IPS-20b (cell line): ENCODE results near the gene TSPAN31.

Experiments
- H3K27ac ChIP-seq: one replicate; pipeline ENCODE4 v1.5.1; 2013; ENCODE audit warnings: low read length
- H3K27me3 ChIP-seq: 2 replicates; pipeline ENCODE4 v1.6.1; 2013; ENCODE audit warnings: mild to moderate bottlenecking, low read length, inconsistent platforms; ENCODE audit not compliant: insufficient read depth
- H3K36me3 ChIP-seq: 2 replicates; pipeline ENCODE4 v1.6.1; 2013; ENCODE audit warnings: low read depth, mild to moderate bottlenecking, inconsistent platforms, low read length, moderate library complexity; ENCODE audit not compliant: insufficient read depth
- H3K4me1 ChIP-seq: 2 replicates; pipeline ENCODE4 v1.6.1; 2013; ENCODE audit warnings: mild to moderate bottlenecking, control low read depth, inconsistent platforms, low read length, moderate library complexity; ENCODE audit not compliant: insufficient read depth
- H3K4me3 ChIP-seq: 2 replicates; pipeline ENCODE4 v1.5.1; 2013; ENCODE audit warnings: mild to moderate bottlenecking, low read length, inconsistent platforms
- H3K9ac ChIP-seq: 2 replicates; pipeline ENCODE4 v1.6.1; 2013; ENCODE audit warnings: low read depth, mild to moderate bottlenecking, inconsistent platforms, low read length, moderate library complexity
- H3K9me3 ChIP-seq: 2 replicates; pipeline ENCODE4 v1.6.1; 2013; ENCODE audit warnings: mild to moderate bottlenecking, low read depth, low read length, inconsistent platforms; ENCODE audit not compliant: insufficient read depth

Gene TSPAN31

DNA sequence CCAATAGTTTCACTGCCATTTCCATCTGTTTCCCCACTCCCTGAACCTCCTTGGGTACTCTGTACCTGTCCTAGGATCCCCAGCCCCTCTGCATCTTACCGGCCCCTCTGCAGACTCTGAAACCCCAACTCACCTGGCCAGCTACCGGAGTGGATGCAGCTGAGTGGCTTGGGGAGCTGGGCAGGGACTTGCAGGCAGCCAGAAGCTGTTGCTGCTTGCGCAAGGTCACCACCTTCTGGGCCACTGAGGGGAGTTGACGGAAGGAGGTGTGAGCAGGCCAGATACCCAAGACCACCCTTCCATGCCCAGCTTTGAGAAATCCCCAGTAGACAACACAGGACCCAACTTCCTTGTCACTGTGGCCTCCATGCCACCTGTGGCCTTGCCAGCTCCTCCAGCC is 12.6 kb upstream of the TSPAN31 start:
- H3K27me3 ChIP-seq: peaks cover 100% of the 10 kb centered on the region
- no peaks in the 10 kb centered on the region for H3K36me3 ChIP-seq
- H3K4me3 ChIP-seq: no peak overlapping the region
- no peak overlapping the region for H3K9ac ChIP-seq
- H3K4me1 ChIP-seq: peaks cover 5% of the 10 kb centered on the region; the same call in 1 of the 2 replicates
- no peaks in the 10 kb centered on the region for H3K9me3 ChIP-seq
- H3K27ac ChIP-seq: no peak overlapping the region

DNA sequence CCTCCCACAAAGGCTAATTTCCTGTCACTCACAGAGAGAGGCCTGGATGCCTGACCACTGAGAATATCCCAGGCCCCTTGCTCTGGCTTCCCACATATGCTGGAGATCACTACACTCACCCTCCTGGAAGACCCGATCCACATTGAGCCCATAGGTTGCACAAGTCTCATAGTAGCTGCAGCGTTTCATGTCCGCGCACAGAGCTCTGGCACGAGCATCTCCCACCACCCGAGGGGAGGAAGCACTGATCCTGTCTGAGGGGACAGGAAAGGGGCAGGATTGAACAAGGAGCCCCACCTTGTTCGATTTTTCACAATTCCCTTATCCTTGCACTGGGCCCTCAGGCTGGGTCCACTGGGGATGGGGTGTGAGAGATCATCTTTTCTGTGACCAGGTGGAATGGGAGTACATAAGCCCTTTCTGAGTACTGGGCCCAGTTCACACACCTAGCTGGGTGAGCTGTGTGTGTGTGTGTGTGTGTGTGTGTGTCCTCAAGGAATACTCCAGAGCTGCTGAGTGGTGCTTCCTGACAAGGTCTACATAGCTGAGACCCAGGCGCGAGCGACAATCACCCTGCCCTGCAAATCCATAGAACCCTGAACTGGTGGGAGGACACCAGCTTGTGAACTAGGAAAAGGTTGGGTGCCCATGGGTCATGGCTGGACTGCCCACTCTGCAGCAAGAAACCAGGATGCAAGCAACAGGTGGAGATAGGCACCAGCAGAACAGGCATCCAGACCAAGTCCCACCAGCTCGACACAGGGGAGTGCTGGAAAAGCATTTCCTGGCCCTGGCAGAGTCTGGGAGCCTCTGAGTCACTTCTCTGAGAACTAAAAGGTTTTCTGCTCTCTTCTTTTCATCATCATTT is 11.9 kb upstream of the TSPAN31 start:
- Histone ChIP-seq H3K27me3 (peaks cover 100% of the 10 kb centered on the region), H3K4me3 (no peak overlapping the region), H3K4me1 (0 out of 2 replicates have a peak, but pooled peaks cover 3% of the 10 kb centered on the region), H3K9ac (no peak overlapping the region), H3K9me3 (no peaks in the 10 kb centered on the region), H3K27ac (no peak overlapping the region), H3K36me3 (no peaks in the 10 kb centered on the region)

DNA sequence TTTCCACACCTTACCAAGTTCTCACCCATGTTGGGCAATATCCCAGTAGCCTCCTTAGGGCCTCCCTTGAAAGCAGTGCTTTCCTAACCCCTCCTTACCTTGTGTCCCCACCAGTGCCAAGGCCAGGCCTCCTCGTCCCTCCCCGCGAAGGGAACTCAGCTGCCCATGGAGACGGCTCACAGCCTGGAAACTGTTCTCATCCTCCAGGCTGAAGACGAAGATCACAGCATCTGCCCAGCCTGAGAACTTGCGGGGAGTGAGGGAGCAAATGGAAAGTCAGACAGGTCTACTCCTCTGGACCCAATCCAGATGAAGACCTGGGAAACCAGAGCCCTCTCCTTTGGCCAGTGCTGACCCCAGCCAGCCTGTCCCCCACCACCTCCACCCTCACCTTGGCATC is 10.9 kb upstream of the TSPAN31 start:
- peaks cover 100% of the 10 kb centered on the region for H3K27me3 ChIP-seq

DNA sequence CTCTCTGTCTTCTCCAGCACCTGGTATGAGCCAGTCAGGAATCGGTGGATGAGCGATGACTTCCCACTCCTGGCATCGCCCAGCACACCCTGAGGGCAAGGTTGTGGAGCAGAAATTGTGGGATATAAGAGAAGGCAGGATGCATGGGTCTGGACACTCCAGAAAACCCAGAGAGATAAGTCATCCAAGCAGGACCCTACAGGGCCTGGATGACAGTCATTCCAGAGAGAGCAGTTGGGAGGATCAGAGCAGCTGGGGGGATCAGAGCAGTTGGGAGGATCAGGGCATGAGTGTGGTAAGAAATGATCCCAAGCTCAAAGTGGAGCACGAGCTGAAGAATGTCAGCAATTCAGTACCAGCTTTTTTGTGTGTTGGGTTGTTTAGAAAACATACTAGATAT is 10.2 kb upstream of the TSPAN31 start:
- Histone ChIP-seq H3K27me3 (peaks cover 100% of the 10 kb centered on the region), H3K4me3 (no peak overlapping the region), H3K36me3 (no peaks in the 10 kb centered on the region), H3K9ac (no peak overlapping the region), H3K4me1 (peaks cover 3% of the 10 kb centered on the region; the same call in 1 of the 2 replicates), H3K27ac (no peak overlapping the region), H3K9me3 (no peaks in the 10 kb centered on the region)

More for the DNA sequence above, 10.9 kb upstream of the TSPAN31 start:
- Histone ChIP-seq H3K36me3 (no peaks in the 10 kb centered on the region), H3K4me3 (no peak overlapping the region), H3K4me1 (0 out of 2 replicates have a peak, but pooled peaks cover 3% of the 10 kb centered on the region), H3K27ac (no peak overlapping the region), H3K9ac (no peak overlapping the region), H3K9me3 (no peaks in the 10 kb centered on the region)

DNA sequence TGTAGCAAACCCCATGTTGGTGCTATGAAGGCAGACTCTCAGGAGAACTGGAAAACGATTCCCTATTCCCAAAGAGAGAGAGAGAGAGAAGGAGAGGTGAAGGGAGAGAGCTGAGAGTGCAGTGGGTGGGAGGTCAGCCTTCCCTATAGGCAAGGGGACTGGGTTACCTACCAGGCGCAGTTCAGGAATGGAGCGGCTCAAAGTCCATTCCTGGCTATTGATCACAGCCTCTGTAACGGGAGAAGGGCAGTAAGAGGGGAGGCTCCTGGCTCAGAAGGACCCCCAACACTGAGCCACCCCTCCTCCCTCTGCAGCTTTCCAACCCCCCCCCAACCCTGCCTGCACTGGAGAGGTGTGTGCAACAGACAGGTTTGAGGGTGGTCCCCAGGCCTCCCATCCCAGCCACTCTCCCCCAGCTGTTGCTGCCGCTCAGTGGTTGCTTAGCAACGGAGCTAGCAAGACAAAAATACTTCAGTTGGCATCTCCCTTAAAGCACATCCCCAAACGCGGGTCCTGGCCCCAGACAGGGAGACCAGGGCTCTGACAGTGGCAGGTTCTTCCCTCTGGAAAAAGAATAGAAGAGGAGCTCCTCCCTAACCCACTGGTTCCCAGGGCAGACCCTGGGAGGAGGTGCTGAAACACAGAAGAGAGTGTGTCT is 9.5 kb upstream of the TSPAN31 start:
- peak overlapping the region; percentile 61; the same call in 1 of the 2 replicates for H3K4me3 ChIP-seq
- no peaks in the 10 kb centered on the region for H3K9me3 ChIP-seq
- no peak overlapping the region for H3K27ac ChIP-seq
- H3K27me3 ChIP-seq: peaks cover 100% of the 10 kb centered on the region
- H3K36me3 ChIP-seq: no peaks in the 10 kb centered on the region
- H3K4me1 ChIP-seq: peaks cover 3% of the 10 kb centered on the region; the same call in 1 of the 2 replicates
- H3K9ac ChIP-seq: no peak overlapping the region

DNA sequence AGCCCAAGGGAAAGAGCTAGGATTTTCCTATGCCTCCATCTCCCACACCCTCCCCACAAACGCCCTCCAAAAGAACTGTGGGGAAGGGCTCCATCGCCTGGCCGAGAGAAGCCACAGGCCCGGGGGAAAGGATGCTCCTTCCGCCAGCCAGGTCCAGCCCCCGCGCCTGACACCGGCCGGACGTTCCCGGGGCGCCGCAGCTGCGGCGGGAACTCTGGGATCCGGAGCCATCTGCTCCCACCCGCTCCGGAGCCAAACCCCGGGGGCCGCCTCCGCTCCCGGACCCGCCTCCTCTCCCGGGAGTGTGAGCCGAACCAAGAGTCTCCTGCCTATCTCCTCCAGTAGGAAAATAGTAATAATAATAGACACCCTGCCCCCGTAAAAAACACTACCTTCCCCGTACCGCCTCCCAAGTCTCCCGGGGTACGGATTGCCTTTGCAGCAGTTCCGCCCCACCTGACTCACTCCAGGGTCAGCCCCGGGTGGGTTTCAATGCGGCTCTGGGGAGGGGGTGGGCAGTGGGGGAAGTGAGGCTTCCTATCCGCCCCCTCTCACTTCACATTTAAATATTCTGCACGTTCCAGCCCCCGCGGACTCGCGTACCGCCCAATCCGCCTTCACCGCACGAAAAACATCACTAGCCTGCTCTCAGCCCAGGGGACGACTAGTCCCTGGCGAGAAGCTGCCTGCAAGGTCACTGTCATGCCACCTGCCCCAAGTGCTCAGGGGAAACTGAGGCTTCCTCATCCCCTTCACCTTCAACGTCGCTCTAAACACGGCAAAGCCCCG is 8.7 kb upstream of the TSPAN31 start:
- Histone ChIP-seq H3K36me3 (no peaks in the 10 kb centered on the region), H3K4me3 (peak overlapping the region; percentile 61; the same call in 1 of the 2 replicates), H3K4me1 (peaks cover 3% of the 10 kb centered on the region; the same call in 1 of the 2 replicates), H3K9ac (no peak overlapping the region), H3K27me3 (peaks cover 100% of the 10 kb centered on the region), H3K9me3 (no peaks in the 10 kb centered on the region), H3K27ac (no peak overlapping the region)

DNA sequence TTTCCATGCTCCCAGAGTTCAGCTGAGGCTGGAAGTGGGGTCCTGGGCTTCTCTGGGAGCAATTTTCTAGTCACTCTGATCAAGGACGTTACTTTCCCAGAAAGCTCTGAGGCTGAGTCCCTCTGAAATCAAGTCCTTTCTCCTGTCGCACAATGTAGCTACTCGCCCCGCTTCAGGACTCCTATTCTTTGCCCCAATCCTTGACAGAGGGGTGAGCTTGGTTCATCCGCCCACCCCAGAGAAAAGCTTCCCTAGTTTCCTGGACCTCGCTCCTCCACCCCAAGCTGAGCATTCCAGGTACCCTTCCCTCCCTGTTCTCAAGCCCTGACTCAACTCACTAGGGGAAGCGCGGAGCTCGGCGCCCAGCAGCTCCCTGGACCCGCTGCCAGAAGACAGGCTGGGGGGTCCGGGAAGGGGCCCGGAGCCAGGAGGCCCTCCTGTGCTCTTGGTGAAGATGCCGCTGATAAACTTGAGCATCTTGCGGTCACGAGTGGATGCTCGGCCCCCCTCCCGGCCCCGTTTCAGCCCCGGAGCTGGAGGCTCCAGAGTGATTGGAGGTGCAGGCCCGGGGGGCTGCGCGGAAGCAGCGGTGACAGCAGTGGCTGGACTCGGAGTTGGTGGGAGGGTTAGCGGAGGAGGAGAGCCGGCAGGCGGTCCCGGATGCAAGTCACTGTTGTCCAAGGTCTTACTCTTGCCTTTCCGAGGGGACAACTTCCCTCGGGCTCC is 7.9 kb upstream of the TSPAN31 start:
- H3K4me1 ChIP-seq: peaks cover 3% of the 10 kb centered on the region; the same call in 1 of the 2 replicates
- no peaks in the 10 kb centered on the region for H3K9me3 ChIP-seq
- H3K36me3 ChIP-seq: no peaks in the 10 kb centered on the region
- peaks cover 100% of the 10 kb centered on the region for H3K27me3 ChIP-seq
- no peak overlapping the region for H3K27ac ChIP-seq
- peak overlapping the region; percentile 61; the same call in 1 of the 2 replicates for H3K4me3 ChIP-seq
- H3K9ac ChIP-seq: no peak overlapping the region

DNA sequence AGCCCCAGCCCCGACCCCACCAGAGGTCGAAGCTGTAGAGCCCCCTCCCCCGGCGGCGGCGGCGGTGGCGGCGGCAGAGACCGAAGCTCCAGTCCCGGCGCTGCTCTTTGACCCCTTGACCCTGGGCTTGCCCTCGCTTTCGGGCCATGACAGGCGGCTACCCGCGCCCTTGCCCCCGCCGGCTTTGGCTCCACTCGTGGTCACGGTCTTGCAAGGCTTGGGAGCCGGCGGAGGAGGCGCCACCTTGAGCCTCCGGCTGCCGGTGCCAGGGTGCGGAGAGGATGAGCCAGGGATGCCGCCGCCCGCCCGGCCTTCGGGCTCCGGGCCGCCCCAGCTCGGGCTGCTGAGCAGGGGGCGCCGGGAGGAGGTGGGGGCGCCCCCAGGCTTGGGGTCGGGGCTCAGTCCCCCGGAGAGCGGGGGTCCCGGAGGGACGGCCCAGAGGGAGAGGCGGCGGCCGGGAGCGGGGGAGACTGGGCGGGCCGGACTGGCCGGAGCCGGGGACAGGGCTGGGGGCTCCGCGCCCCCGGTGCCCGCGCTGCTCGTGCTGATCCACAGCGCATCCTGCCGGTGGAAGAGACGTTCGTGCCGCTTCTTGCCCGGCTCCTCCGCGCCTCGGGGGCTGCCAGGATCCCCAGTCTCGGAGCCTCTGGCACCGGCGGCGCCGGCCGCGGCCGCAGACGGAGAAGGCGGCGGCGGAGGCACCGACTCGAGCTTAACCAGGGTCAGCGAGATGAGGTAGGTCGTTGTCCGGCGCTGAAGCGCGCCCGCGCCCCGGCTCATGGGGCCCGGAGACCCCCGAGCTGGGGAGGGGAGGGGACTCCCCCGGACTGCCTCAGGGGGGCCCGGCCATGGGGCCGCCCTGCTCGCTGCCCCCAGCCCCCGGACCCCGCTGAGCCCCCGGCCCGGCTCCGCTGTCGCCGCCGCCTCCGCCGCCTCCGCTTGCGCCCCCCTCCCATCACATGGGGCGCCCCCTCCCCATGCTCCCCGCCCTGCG is 7.1 kb upstream of the TSPAN31 start:
- no peak overlapping the region for H3K9ac ChIP-seq
- peaks cover 100% of the 10 kb centered on the region for H3K27me3 ChIP-seq

DNA sequence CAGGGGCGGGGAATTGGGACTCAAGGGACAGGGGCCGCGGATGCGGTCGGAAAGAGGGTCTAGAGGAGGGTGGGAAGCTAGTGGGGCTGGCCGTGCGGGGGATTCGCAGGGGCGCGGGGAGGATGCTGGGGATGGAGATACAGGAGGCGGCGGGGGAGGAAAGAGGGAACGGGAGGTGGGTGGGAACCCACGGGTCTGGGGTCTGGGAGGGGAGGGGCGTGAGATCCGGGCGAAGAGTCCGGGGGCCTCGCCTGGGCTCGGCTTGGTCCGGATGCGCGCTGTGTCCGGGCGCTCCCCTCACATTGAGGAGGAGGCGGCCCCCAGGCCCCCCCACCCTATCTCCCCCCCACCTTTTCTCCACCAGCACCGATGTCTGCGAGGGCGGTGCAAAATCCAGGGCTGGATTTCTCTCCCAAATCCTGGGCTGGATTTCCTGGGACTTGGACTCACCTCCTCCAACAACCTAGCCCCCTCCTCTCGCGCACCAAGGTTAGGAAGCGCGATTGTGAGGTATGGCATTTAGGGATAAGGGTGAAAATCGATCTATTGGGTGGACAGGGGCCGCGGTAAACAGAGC is 6.1 kb upstream of the TSPAN31 start, which contains the start of gene AGAP2:
TSS of gene AGAP2 (minus strand) at position 82 of the 577 bp plus-strand sequence. CDS start 496 bp downstream, outside the sequence.
- no peak within 1 kb of the TSS for H3K9ac ChIP-seq
- no peaks in the 10 kb centered on the region for H3K36me3 ChIP-seq
- H3K27me3 ChIP-seq: peaks cover 100% of the 10 kb centered on the region
- no peak within 1 kb of the TSS for H3K27ac ChIP-seq
- peaks cover 3% of the 10 kb centered on the region; the same call in 1 of the 2 replicates for H3K4me1 ChIP-seq
- H3K4me3 ChIP-seq: peak within 1 kb of the TSS; percentile 65; the same call in 1 of the 2 replicates
- no peaks in the 10 kb centered on the region for H3K9me3 ChIP-seq

More for the DNA sequence above, 7.1 kb upstream of the TSPAN31 start:
- Histone ChIP-seq H3K9me3 (no peaks in the 10 kb centered on the region), H3K4me1 (peaks cover 3% of the 10 kb centered on the region; the same call in 1 of the 2 replicates), H3K4me3 (peak overlapping the region; percentile 37; the same call in 1 of the 2 replicates), H3K36me3 (no peaks in the 10 kb centered on the region), H3K27ac (no peak overlapping the region)

DNA sequence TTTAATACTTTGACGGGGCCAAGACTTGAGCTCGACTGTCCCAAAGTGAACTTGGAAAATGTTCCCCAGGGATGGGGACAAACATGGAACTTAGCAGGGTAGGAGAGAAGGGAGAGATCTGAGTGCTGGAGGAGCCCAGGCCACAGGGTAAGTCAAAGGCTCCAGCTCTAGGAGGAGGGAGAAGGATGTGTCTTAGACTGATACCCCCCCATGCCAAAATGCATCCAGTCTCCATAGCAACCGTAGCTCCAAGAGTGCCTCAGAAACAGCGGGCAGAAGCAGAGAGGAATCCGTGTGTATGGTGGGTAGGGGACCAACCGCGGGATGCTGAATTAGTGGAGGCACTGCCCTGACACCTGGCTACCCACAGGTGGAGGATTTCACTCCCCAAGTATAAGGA is 5.5 kb upstream of the TSPAN31 start:
- no peaks in the 10 kb centered on the region for H3K9me3 ChIP-seq
- H3K9ac ChIP-seq: no peak overlapping the region
- H3K4me1 ChIP-seq: peaks cover 3% of the 10 kb centered on the region; the same call in 1 of the 2 replicates
- no peak overlapping the region for H3K27ac ChIP-seq
- H3K36me3 ChIP-seq: no peaks in the 10 kb centered on the region
- peaks cover 98% of the 10 kb centered on the region for H3K27me3 ChIP-seq
- H3K4me3 ChIP-seq: peak overlapping the region; percentile 65; the same call in 1 of the 2 replicates
